CD4-positive, alpha-beta memory T cell (primary cell): ENCODE data around the gene CBX8. TPM values are rescaled to one million over a fixed set of nuclear protein-coding genes. Genes with fewer than 3 reads are reported as not detected.
A peak's percentile ranks its signal among the peaks of the same experiment; 100 is the strongest.

Experiments
- CTCF ChIA-PET: fragments of 350-600 bp; sonication (Branson Sonifier 250); formaldehyde crosslinking; loops from one replicate; lab custom pipeline; 2021; ENCODE audit warnings: inconsistent platforms; ENCODE audit not compliant: partially characterized antibody; lab: Charles Lee
- POLR2A ChIA-PET: fragments of 350-600 bp; sonication (Branson Sonifier 250); formaldehyde crosslinking; loops from one replicate; lab custom pipeline; 2021; ENCODE audit not compliant: partially characterized antibody; lab: Charles Lee
- DNase-seq, 5 donors: peaks; one replicate each; pipeline versions ENCODE4 v3.0.0 to v3.0.0-alpha.2; 2020 to 2022; ENCODE audit warnings: mixed read lengths in 1 of 5
- H3K27ac ChIP-seq: one replicate; pipeline ENCODE4 v1.7.0; 2013; ENCODE audit warnings: low read depth, low read length
- H3K27me3 ChIP-seq: 2 replicates; pipeline ENCODE4 v1.7.0; 2013; ENCODE audit warnings: mild to moderate bottlenecking, low read length, moderate library complexity; ENCODE audit not compliant: insufficient read depth
- H3K36me3 ChIP-seq: 2 replicates; pipeline ENCODE4 v1.7.0; 2013; ENCODE audit warnings: mild to moderate bottlenecking, low read length, moderate library complexity; ENCODE audit not compliant: insufficient read depth
- H3K4me1 ChIP-seq: 2 replicates; pipeline ENCODE4 v1.7.0; 2013; ENCODE audit warnings: mild to moderate bottlenecking, low read length, moderate library complexity; ENCODE audit not compliant: insufficient read depth
- H3K4me3 ChIP-seq, 2 donors: one replicate each; pipeline ENCODE4 v1.7.0; 2013; ENCODE audit warnings: low read length in 2 of 2, mild to moderate bottlenecking in 1 of 2
- H3K9me3 ChIP-seq, 2 donors: one replicate each; pipeline ENCODE4 v1.7.0; 2013; ENCODE audit warnings: low read length in 2 of 2, control low read depth in 1 of 2; ENCODE audit not compliant: control insufficient read depth in 1 of 2
- H3K27ac Mint-ChIP-seq, 7 donors: one replicate each; pipeline ENCODE4 v1.8.0; 2020 to 2021; ENCODE audit warnings: mixed read lengths in 7 of 7, mild to moderate bottlenecking in 6 of 7, inconsistent platforms in 3 of 7, moderate library complexity in 3 of 7
- H3K27me3 Mint-ChIP-seq, 2 donors: one replicate each; pipeline ENCODE4 v1.8.0; 2020 to 2021; ENCODE audit warnings: mixed read lengths in 2 of 2
- H3K36me3 Mint-ChIP-seq, 2 donors: one replicate each; pipeline ENCODE4 v1.8.0; 2020 to 2021; ENCODE audit warnings: mixed read lengths in 2 of 2, inconsistent platforms in 1 of 2, mild to moderate bottlenecking in 1 of 2
- H3K4me1 Mint-ChIP-seq, 4 donors: one replicate each; pipeline ENCODE4 v1.8.0; 2020 to 2021; ENCODE audit warnings: mixed read lengths in 4 of 4, mild to moderate bottlenecking in 1 of 4
- H3K4me3 Mint-ChIP-seq, 8 donors: one replicate each; pipeline ENCODE4 v1.8.0; 2020 to 2021; ENCODE audit warnings: mixed read lengths in 8 of 8, mild to moderate bottlenecking in 7 of 8, moderate library complexity in 6 of 8, inconsistent platforms in 3 of 8
- H3K9me3 Mint-ChIP-seq, 8 donors: one replicate each; pipeline ENCODE4 v1.8.0; 2020 to 2021; ENCODE audit warnings: mixed read lengths in 8 of 8, mild to moderate bottlenecking in 5 of 8, inconsistent platforms in 3 of 8, moderate library complexity in 1 of 8
- intact Hi-C: fragments of 100-400 bp; cut with micrococcal nuclease; formaldehyde crosslinking; loops from one replicate; pipeline ENCODE4 v1.15.1; 2023
- polyA plus RNA-seq, 2 donors: library from polyadenylated mRNA; unstranded; fragments of 300-500 nt; fragmentation: Illumina TruSeq; gene quantifications; one replicate each; pipeline ENCODE4 v1.2.3, GENCODE V29; 2021
- total RNA-seq, 2 experiments: library from RNA; stranded (reverse); gene quantifications; one replicate each; pipeline ENCODE4 v1.2.3, GENCODE V29; 2021

Gene CBX8
- total and polyA plus RNA-seq, 4 experiments from 2014 or later = 0.29 to 4.1 (median 1.6) TPM

DNA sequence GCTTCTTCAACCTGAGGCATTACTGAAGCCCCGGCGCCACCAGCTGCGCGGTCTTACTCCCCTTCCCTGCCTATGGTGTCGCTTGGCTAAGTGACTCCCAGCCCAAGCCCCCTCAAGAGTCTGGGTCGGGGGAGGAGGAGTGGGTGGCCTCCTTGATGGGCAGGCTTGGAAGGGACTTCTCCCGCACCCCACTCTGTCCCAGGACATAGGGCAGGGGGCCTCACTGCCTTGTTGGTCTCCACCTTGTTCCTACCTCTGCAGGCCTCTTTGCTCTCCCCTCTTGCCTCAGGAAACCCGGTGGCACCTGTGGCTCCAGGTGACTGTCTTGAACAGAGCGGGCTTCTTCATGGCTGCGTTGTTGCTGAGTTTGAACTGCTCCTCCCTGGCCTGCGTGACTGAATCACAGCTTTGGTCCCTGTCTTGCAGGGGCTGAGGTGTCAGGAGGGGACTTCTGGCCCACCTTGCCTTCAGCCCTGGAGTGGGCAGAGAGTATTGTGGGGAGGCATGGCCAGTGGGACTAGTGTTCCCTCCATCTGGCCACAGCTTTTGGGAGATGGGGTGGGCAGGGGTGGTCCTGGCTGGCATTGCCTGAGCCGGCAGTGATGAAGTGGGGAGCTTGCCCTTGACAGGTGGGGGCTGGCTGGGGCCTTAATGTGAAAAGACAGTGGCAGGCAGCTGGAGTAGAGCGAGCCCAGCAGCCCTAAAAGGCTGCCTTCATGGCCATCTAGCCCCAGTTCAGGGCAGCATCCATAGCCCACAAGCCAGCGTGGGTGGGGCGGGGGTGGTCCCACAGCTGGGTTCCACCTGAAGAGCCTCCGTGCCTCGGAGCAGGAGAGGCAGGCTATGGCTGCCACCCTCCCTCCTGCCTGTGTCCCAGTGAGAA, 11.6 kb downstream of the CBX8 start:
- Histone ChIP-seq H3K36me3 (no peaks in the 10 kb centered on the region), H3K4me3 (no peak overlapping the region), H3K9me3 (no peaks in the 10 kb centered on the region), H3K27ac (no peak overlapping the region), H3K4me1 (peaks cover 8% of the 10 kb centered on the region), H3K27me3 (peaks cover 2% of the 10 kb centered on the region)
- Mint-ChIP-seq H3K27me3 (peaks cover 30 to 55% of the 10 kb centered on the region in 2 donors), H3K27ac (no peak overlapping the region), H3K4me1 (peaks cover 0 to 11% (median 0%) of the 10 kb centered on the region in 4 donors), H3K9me3 (no peaks in the 10 kb centered on the region), H3K36me3 (no peaks in the 10 kb centered on the region), H3K4me3 (no peak overlapping the region)
- ChIA-PET POLR2A (no interaction called here), CTCF (no interaction called here)
- intact Hi-C loops = no loop called here
- no peak for DNase-seq

GRCh38 chr17:79784353-79785016, 12.4 kb downstream of the CBX8 start:
- H3K36me3 ChIP-seq = no peaks in the 10 kb centered on the region
- peaks cover 2% of the 10 kb centered on the region for H3K4me1 ChIP-seq
- H3K27ac Mint-ChIP-seq = no peak overlapping the region
- no peak overlapping the region for H3K4me3 ChIP-seq
- POLR2A ChIA-PET = no interaction called here
- H3K4me1 Mint-ChIP-seq = peaks cover 0 to 14% (median 2%) of the 10 kb centered on the region in 4 donors
- peaks cover 0 to under 1% (median 0%) of the 10 kb centered on the region in 8 donors for H3K9me3 Mint-ChIP-seq
- intact Hi-C loops = no loop called here
- peaks cover 34 to 62% of the 10 kb centered on the region in 2 donors for H3K27me3 Mint-ChIP-seq
- H3K4me3 Mint-ChIP-seq = no peak overlapping the region
- CTCF ChIA-PET = no interaction called here
- no peak for DNase-seq
- H3K27me3 ChIP-seq = no peaks in the 10 kb centered on the region
- no peaks in the 10 kb centered on the region for H3K36me3 Mint-ChIP-seq
- H3K27ac ChIP-seq = no peak overlapping the region
- H3K9me3 ChIP-seq = no peaks in the 10 kb centered on the region

DNA sequence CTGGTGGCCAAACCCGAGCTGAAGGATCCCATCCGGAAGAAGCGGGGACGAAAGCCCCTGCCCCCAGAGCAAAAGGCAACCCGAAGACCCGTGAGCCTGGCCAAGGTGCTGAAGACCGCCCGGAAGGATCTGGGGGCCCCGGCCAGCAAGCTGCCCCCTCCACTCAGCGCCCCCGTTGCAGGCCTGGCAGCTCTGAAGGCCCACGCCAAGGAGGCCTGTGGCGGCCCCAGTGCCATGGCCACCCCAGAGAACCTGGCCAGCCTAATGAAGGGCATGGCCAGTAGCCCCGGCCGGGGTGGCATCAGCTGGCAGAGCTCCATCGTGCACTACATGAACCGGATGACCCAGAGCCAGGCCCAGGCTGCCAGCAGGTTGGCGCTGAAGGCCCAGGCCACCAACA, 13.0 kb downstream of the CBX8 start:
- ChIA-PET POLR2A (no interaction called here), CTCF (no interaction called here)
- Histone ChIP-seq H3K27me3 (no peaks in the 10 kb centered on the region), H3K4me3 (no peak overlapping the region), H3K27ac (no peak overlapping the region), H3K36me3 (no peaks in the 10 kb centered on the region), H3K4me1 (peaks cover 3% of the 10 kb centered on the region), H3K9me3 (no peaks in the 10 kb centered on the region)
- intact Hi-C loops = no loop called here
- H3K27ac Mint-ChIP-seq = no peak overlapping the region
- DNase-seq = no peak
- no peak overlapping the region for H3K4me3 Mint-ChIP-seq
- peaks cover 37 to 60% of the 10 kb centered on the region in 2 donors for H3K27me3 Mint-ChIP-seq
- H3K36me3 Mint-ChIP-seq = no peaks in the 10 kb centered on the region
- peaks cover 0 to 1% (median 0%) of the 10 kb centered on the region in 8 donors for H3K9me3 Mint-ChIP-seq
- peaks cover 0 to 14% (median 4%) of the 10 kb centered on the region in 4 donors for H3K4me1 Mint-ChIP-seq

DNA sequence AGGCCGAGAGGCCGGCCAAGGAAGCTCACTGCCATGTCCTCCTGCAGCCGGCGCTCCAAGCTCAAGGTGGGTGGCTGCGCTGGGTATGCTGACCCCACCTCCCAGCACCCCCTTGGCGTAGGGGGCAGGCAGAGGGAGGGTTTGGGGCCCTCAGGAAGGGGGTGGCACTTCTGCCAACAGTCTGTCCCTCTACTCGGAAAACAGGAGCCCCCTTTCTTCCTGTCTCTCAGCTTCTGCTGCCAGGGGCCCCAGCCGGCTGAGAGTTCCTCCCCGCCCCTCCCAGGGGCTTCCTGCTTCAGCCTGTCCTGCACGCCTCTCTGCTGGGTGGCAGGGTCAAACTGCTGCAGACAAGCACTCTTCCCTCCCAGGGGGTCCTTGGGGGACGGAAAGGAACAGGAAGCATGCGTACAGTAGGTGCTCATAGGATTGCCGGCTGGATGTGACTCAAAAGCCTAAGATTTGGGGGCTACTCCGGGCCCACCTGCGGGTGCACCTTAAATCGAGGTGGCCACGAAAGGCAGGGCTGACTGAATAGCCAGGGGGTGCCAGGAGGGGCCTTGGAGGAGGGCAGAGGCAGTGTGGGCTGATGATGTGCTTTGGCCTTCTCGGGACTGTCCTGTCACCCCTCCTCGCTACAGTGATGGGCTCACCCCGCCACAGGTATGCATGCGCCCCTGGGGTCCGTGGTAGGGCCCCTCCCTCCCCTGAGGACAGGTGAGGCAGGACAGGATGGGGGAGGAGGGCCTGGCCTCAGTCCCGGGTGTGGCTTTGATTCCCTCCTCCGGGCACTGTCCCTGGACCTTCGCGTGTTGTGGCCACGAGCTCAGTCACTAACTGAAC, 14.9 kb downstream of the CBX8 start:
- peaks cover 0 to 4% (median 0%) of the 10 kb centered on the region in 8 donors for H3K9me3 Mint-ChIP-seq
- DNase-seq = no peak
- H3K4me3 ChIP-seq = no peak overlapping the region
- H3K4me1 ChIP-seq = peaks cover 15% of the 10 kb centered on the region
- peaks cover 32 to 51% of the 10 kb centered on the region in 2 donors for H3K27me3 Mint-ChIP-seq
- peaks cover 3% of the 10 kb centered on the region for H3K27me3 ChIP-seq
- no peak overlapping the region for H3K27ac ChIP-seq
- ChIA-PET CTCF (no interaction called here), POLR2A (interaction anchor here (0.8 kb wide), 1 partner anchor 16 kb away, joined by 3 read pairs; no protein-coding TSS in a partner anchor)
- intact Hi-C loops = no loop called here
- H3K36me3 Mint-ChIP-seq = no peaks in the 10 kb centered on the region
- no peak overlapping the region for H3K27ac Mint-ChIP-seq
- no peaks in the 10 kb centered on the region for H3K36me3 ChIP-seq
- H3K4me3 Mint-ChIP-seq = no peak overlapping the region
- peaks cover 0 to 12% (median 9%) of the 10 kb centered on the region in 4 donors for H3K4me1 Mint-ChIP-seq
- H3K9me3 ChIP-seq = no peaks in the 10 kb centered on the region

DNA sequence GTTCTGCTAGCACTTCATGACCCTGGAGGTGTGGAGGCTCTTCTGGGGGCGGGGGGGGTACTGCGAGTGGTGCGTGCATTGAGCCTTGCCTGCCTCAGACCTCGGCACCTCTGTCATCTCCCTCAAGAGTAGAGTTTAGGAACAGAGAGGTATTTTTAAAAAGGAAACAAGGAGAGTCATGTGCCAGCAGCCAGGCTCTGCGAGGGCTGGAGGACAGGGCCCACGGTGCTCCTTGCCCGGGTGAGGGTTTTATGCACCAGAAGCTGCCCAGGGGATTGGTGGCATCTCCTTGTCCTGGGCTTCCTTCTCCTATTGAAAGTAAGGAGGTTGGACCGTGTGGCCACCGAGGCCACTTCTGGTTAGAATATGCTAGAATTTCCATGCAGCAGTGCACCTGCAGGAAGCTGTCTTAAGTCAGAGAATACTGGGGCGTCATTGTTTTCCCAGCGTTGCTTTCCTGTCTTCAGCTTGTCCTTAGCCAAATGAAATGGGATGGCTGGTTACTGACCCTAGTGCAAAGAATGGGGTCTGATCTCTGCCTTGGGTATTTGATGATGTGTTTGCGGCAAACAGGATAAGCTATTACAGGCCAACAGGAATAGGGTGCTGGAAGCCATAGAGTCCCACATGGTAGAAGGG, 15.7 kb downstream of the CBX8 start:
- intact Hi-C loops = no loop called here

GRCh38 chr17:79779661-79780365, 17.1 kb downstream of the CBX8 start:
- Mint-ChIP-seq H3K27me3 (peaks cover 38 to 54% of the 10 kb centered on the region in 2 donors), H3K4me3 (peak overlapping the region in 6 of 8 donors; percentile 60 to 85 (median 80)), H3K36me3 (no peaks in the 10 kb centered on the region), H3K9me3 (peaks cover 0 to 4% (median 0%) of the 10 kb centered on the region in 8 donors), H3K4me1 (peaks cover 2 to 12% (median 10%) of the 10 kb centered on the region in 4 donors), H3K27ac (peak overlapping the region in 1 of 7 donors; percentile 81)
- Histone ChIP-seq H3K27ac (no peak overlapping the region), H3K9me3 (no peaks in the 10 kb centered on the region), H3K4me1 (peaks cover 20% of the 10 kb centered on the region), H3K27me3 (peaks cover 20% of the 10 kb centered on the region), H3K36me3 (no peaks in the 10 kb centered on the region), H3K4me3 (no peak overlapping the region)
- ChIA-PET POLR2A (interaction anchor here (0.8 kb wide), 1 partner anchor 12 kb away, joined by 3 read pairs; no protein-coding TSS in a partner anchor), CTCF (interaction anchor here (1.2 to 2.5 kb wide), 2 partner anchors 10 to 39 kb away, joined by 3 to 8 read pairs; no protein-coding TSS in a partner anchor)
- no peak for DNase-seq
- intact Hi-C loops = no loop called here

More for the DNA sequence above, 15.7 kb downstream of the CBX8 start:
- ChIA-PET CTCF (no interaction called here), POLR2A (interaction anchor here (0.8 kb wide), 1 partner anchor 15 kb away, joined by 3 read pairs; no protein-coding TSS in a partner anchor)
- Histone ChIP-seq H3K9me3 (no peaks in the 10 kb centered on the region), H3K36me3 (no peaks in the 10 kb centered on the region), H3K27me3 (peaks cover 10% of the 10 kb centered on the region), H3K27ac (no peak overlapping the region), H3K4me3 (no peak overlapping the region), H3K4me1 (peaks cover 20% of the 10 kb centered on the region)
- no peak for DNase-seq
- Mint-ChIP-seq H3K27me3 (peaks cover 38 to 53% of the 10 kb centered on the region in 2 donors), H3K36me3 (no peaks in the 10 kb centered on the region), H3K4me1 (peaks cover 2 to 12% (median 10%) of the 10 kb centered on the region in 4 donors), H3K27ac (no peak overlapping the region), H3K9me3 (peaks cover 0 to 4% (median 0%) of the 10 kb centered on the region in 8 donors), H3K4me3 (no peak overlapping the region)
